ENCODE results near the gene DGKZ.
A peak's percentile ranks its signal among the peaks of the same experiment; 100 is the strongest.
"Not testable (repeated sequence)": the region's sequence is repeated elsewhere in the genome, so short reads cannot be mapped to it uniquely, and the experiment has no call there.

The DGKZ gene

GRCh38 chr11:46346886-46347636, at the start of gene DGKZ:
TSS of gene DGKZ (plus strand) at chr11:46347463. CDS start at chr11:46347660, 197 bp downstream.
- no peak for DNase-seq

GRCh38 chr11:46298699-46299433, 48.4 kb upstream of the DGKZ start:
- DNase-seq: no peak

- no peak for DNase-seq
Measured at GRCh38 chr11:46299451-46299961, 47.8 kb upstream of the DGKZ start.

GRCh38 chr11:46300270-46300669, 47.0 kb upstream of the DGKZ start:
- no peak for DNase-seq

- no peak for DNase-seq
Measured at GRCh38 chr11:46302866-46303265, 44.4 kb upstream of the DGKZ start.

- DNase-seq: not testable (repeated sequence)
Measured at GRCh38 chr11:46304036-46304435, 43.2 kb upstream of the DGKZ start.

GRCh38 chr11:46304605-46305179, 42.6 kb upstream of the DGKZ start:
- DNase-seq: no peak

GRCh38 chr11:46305295-46305694, 42.0 kb upstream of the DGKZ start:
- DNase-seq: no peak

- no peak for DNase-seq
Measured at GRCh38 chr11:46306296-46306853, 40.9 kb upstream of the DGKZ start.

GRCh38 chr11:46307369-46307768, 39.9 kb upstream of the DGKZ start:
- DNase-seq: no peak

GRCh38 chr11:46307785-46308341, 39.4 kb upstream of the DGKZ start:
- no peak for DNase-seq

GRCh38 chr11:46308631-46309419, 38.4 kb upstream of the DGKZ start:
- DNase-seq: no peak

GRCh38 chr11:46309814-46310259, 37.4 kb upstream of the DGKZ start:
- no peak for DNase-seq

- DNase-seq: peak; percentile 14
Measured at GRCh38 chr11:46315033-46315738, 32.1 kb upstream of the DGKZ start.

GRCh38 chr11:46315783-46316563, 31.3 kb upstream of the DGKZ start:
- DNase-seq: no peak

- DNase-seq: no peak
Measured at GRCh38 chr11:46319074-46319453, 28.2 kb upstream of the DGKZ start.

GRCh38 chr11:46321757-46322156, 25.5 kb upstream of the DGKZ start:
- DNase-seq: no peak

- DNase-seq: no peak
Measured at GRCh38 chr11:46322759-46323158, 24.5 kb upstream of the DGKZ start.

- DNase-seq: no peak
Measured at GRCh38 chr11:46326813-46327416, 20.3 kb upstream of the DGKZ start.

GRCh38 chr11:46327829-46328228, 19.4 kb upstream of the DGKZ start:
- DNase-seq: no peak
